Measurements from ENCODE around the gene OSBPL5. TPM values are rescaled to one million over a fixed set of nuclear protein-coding genes. Genes with fewer than 3 reads are reported as not detected.

OSBPL5 gene
- total and polyA plus RNA-seq, 4 donors, result 15.2 to 51.5 (median 28.3) TPM

- TF ChIP-seq CTCF (IDR thresholded peaks at IDR 0.05; ENCODE audit: control extremely low read depth, extremely low read depth), result no peak
- no peaks in the 10 kb centered on the region for H3K27me3 ChIP-seq (ENCODE audit: control insufficient read depth in 3 of 3, insufficient read depth in 3 of 3, low read length in 2 of 3)
- H3K4me1 ChIP-seq (ENCODE audit: control insufficient read depth in 5 of 5, insufficient read depth in 5 of 5, low read length in 5 of 5), result peaks cover 0 to 27% (median 6%) of the 10 kb centered on the region in 5 donors
- 77 to 80% methylated on average over 16 of the region's 16 CpGs for WGBS, 2 donors
- no peak overlapping the region for H3K4me3 ChIP-seq
- ATAC-seq (ENCODE audit: insufficient read depth, low FRiP score), result no peak
- no peak overlapping the region for H3K9ac ChIP-seq (ENCODE audit: insufficient read depth in 1 of 2, low read length in 2 of 2)
- peaks cover 0 to 15% (median 5%) of the 10 kb centered on the region in 4 donors for H3K36me3 ChIP-seq (ENCODE audit: control insufficient read depth in 4 of 4, insufficient read depth in 4 of 4, low read length in 4 of 4)
- H3K9me3 ChIP-seq (ENCODE audit: control insufficient read depth in 4 of 4, insufficient read depth in 3 of 4, low read length in 3 of 4), result no peaks in the 10 kb centered on the region
- DNase-seq, result peak in 1 of 3 donors; percentile 4
- peak overlapping the region in 1 of 2 donors; percentile 22 for H3K27ac ChIP-seq (ENCODE audit: low read depth in 1 of 2, low read length in 1 of 2)
Observed at GRCh38 chr11:3127706-3128355, 37.3 kb downstream of the OSBPL5 start.

GRCh38 chr11:3126901-3127691 is 38.0 kb downstream of the OSBPL5 start:
- no peaks in the 10 kb centered on the region for H3K9me3 ChIP-seq (ENCODE audit: control insufficient read depth in 4 of 4, insufficient read depth in 3 of 4, low read length in 3 of 4)
- no peak overlapping the region for H3K4me3 ChIP-seq
- peaks cover 0 to 27% (median 6%) of the 10 kb centered on the region in 5 donors for H3K4me1 ChIP-seq (ENCODE audit: control insufficient read depth in 5 of 5, insufficient read depth in 5 of 5, low read length in 5 of 5)
- no peak for TF ChIP-seq CTCF (IDR thresholded peaks at IDR 0.05; ENCODE audit: control extremely low read depth, extremely low read depth)
- DNase-seq, result peak in 1 of 3 donors; percentile 17
- H3K27me3 ChIP-seq (ENCODE audit: control insufficient read depth in 3 of 3, insufficient read depth in 3 of 3, low read length in 2 of 3), result no peaks in the 10 kb centered on the region
- ATAC-seq (ENCODE audit: insufficient read depth, low FRiP score), result no peak
- H3K27ac ChIP-seq (ENCODE audit: low read depth in 1 of 2, low read length in 1 of 2), result peak overlapping the region in 1 of 2 donors; percentile 84
- H3K36me3 ChIP-seq (ENCODE audit: control insufficient read depth in 4 of 4, insufficient read depth in 4 of 4, low read length in 4 of 4), result peaks cover 0 to 18% (median 6%) of the 10 kb centered on the region in 4 donors
- 66 to 72% methylated on average over 21 to 24 of the region's 24 CpGs for WGBS, 2 donors
- no peak overlapping the region for H3K9ac ChIP-seq (ENCODE audit: insufficient read depth in 1 of 2, low read length in 2 of 2)

GRCh38 chr11:3126207-3126865 is 38.8 kb downstream of the OSBPL5 start:
- H3K9me3 ChIP-seq (ENCODE audit: control insufficient read depth in 4 of 4, insufficient read depth in 3 of 4, low read length in 3 of 4), result no peaks in the 10 kb centered on the region
- no peak overlapping the region for H3K4me3 ChIP-seq
- peak overlapping the region in 1 of 2 donors; percentile 84 for H3K27ac ChIP-seq (ENCODE audit: low read depth in 1 of 2, low read length in 1 of 2)
- no peaks in the 10 kb centered on the region for H3K27me3 ChIP-seq (ENCODE audit: control insufficient read depth in 3 of 3, insufficient read depth in 3 of 3, low read length in 2 of 3)
- peaks cover 0 to 27% (median 6%) of the 10 kb centered on the region in 5 donors for H3K4me1 ChIP-seq (ENCODE audit: control insufficient read depth in 5 of 5, insufficient read depth in 5 of 5, low read length in 5 of 5)
- ATAC-seq (ENCODE audit: insufficient read depth, low FRiP score), result no peak
- peaks cover 0 to 26% (median 11%) of the 10 kb centered on the region in 4 donors for H3K36me3 ChIP-seq (ENCODE audit: control insufficient read depth in 4 of 4, insufficient read depth in 4 of 4, low read length in 4 of 4)
- 53 to 62% methylated on average over 21 of the region's 21 CpGs for WGBS, 2 donors
- no peak for TF ChIP-seq CTCF (IDR thresholded peaks at IDR 0.05; ENCODE audit: control extremely low read depth, extremely low read depth)
- H3K9ac ChIP-seq (ENCODE audit: insufficient read depth in 1 of 2, low read length in 2 of 2), result no peak overlapping the region
- peak; percentile 10 to 45 (median 15) for DNase-seq

All from lung (tissue), 12 donors.